ENCODE results near the gene RIN3.
"Not testable (repeated sequence)": the region's sequence is repeated elsewhere in the genome, so short reads cannot be mapped to it uniquely, and the experiment has no call there.

Gene RIN3

GRCh38 chr14:92638266-92638665 is 124.7 kb downstream of the RIN3 start:
- no peak for DNase-seq (ENCODE audit: extremely low read depth, low read depth)
- no peak for TF ChIP-seq CTCF (IDR thresholded peaks at IDR 0.05; ENCODE audit: low read depth, low read length)

GRCh38 chr14:92638904-92639303 is 125.3 kb downstream of the RIN3 start:
- DNase-seq (ENCODE audit: extremely low read depth, low read depth): no peak
- TF ChIP-seq CTCF (IDR thresholded peaks at IDR 0.05; ENCODE audit: low read depth, low read length): no peak

- not testable (repeated sequence) for DNase-seq (ENCODE audit: extremely low read depth, low read depth)
Observed at GRCh38 chr14:92639472-92640117, 126.0 kb downstream of the RIN3 start.

- no peak for TF ChIP-seq CTCF (IDR thresholded peaks at IDR 0.05; ENCODE audit: low read depth, low read length)
- DNase-seq (ENCODE audit: extremely low read depth, low read depth): no peak
Observed at GRCh38 chr14:92641306-92641705, 127.7 kb downstream of the RIN3 start.

GRCh38 chr14:92644171-92644969 is 130.8 kb downstream of the RIN3 start:
- no peak for TF ChIP-seq CTCF (IDR thresholded peaks at IDR 0.05; ENCODE audit: low read depth, low read length)
- DNase-seq (ENCODE audit: extremely low read depth, low read depth): no peak

- DNase-seq (ENCODE audit: extremely low read depth, low read depth): no peak
- no peak for TF ChIP-seq CTCF (IDR thresholded peaks at IDR 0.05; ENCODE audit: low read depth, low read length)
Observed at GRCh38 chr14:92644970-92645515, 131.5 kb downstream of the RIN3 start.

GRCh38 chr14:92645841-92646478 is 132.4 kb downstream of the RIN3 start:
- no peak for TF ChIP-seq CTCF (IDR thresholded peaks at IDR 0.05; ENCODE audit: low read depth, low read length)
- DNase-seq (ENCODE audit: extremely low read depth, low read depth): peak; percentile 76
